SK-N-SH (cell line): ENCODE results near the gene ARFGAP1.

Source experiments
- CHD2 ChIP-seq: fragments of 150-350 bp; IDR thresholded peaks from 2 replicates; pipeline ENCODE4 v1.6.1; 2018; ENCODE audit warnings: low read length; ENCODE audit not compliant: partially characterized antibody
- FOSL2 ChIP-seq: IDR thresholded peaks from 2 replicates; pipeline ENCODE4 v1.4.0; 2012; ENCODE audit warnings: low read depth, mild to moderate bottlenecking, moderate library complexity, borderline replicate concordance
- FOXJ3 ChIP-seq: sonication (generic); formaldehyde crosslinking; IDR thresholded peaks from 2 replicates; pipeline ENCODE4 v1.5.1; 2020; ENCODE audit warnings: mild to moderate bottlenecking, missing genetic modification reagents
- GABPA ChIP-seq: IDR thresholded peaks from 2 replicates; pipeline ENCODE4 v1.4.0; 2012; ENCODE audit warnings: low read depth, mild to moderate bottlenecking
- GATA2 ChIP-seq: sonication (generic); formaldehyde crosslinking; IDR thresholded peaks from 2 replicates; pipeline ENCODE4 v1.5.0; 2020; ENCODE audit warnings: mild to moderate bottlenecking, missing genetic modification reagents
- POLR2AphosphoS5 ChIP-seq: IDR thresholded peaks from 2 replicates; pipeline ENCODE4 v1.6.1; 2012; ENCODE audit warnings: low read depth, low read length
- RFX5 ChIP-seq: IDR thresholded peaks from 2 replicates; pipeline ENCODE4 v1.6.1; 2012; ENCODE audit warnings: mild to moderate bottlenecking, improper control_type of control experiment, low read length
- TAF1 ChIP-seq: IDR thresholded peaks from 2 replicates; pipeline ENCODE4 v1.6.1; 2012; ENCODE audit warnings: low read depth, mild to moderate bottlenecking, low read length, moderate library complexity, borderline replicate concordance
- YY1 ChIP-seq: IDR thresholded peaks from 2 replicates; pipeline ENCODE4 v1.4.0; 2012; ENCODE audit warnings: low read depth, mild to moderate bottlenecking
- TF ChIP-seq, protein P1 (sequence below): fragments of 200-600 bp; sonication (generic); IDR thresholded peaks from 2 replicates; pipeline ENCODE4 v1.6.1; 2017; ENCODE audit warnings: antibody characterized with exemption, mild to moderate bottlenecking, moderate library complexity
- TF ChIP-seq, protein P2 (sequence below): IDR thresholded peaks from 2 replicates; pipeline ENCODE4 v1.4.0; 2012; ENCODE audit warnings: low read depth, borderline replicate concordance
- TF ChIP-seq, protein P3 (sequence below): IDR thresholded peaks from 2 replicates; pipeline ENCODE4 v1.6.1; 2012; ENCODE audit warnings: mild to moderate bottlenecking, low read depth, low read length, moderate library complexity
- TF ChIP-seq, protein P4 (sequence below): fragments of 150-350 bp; IDR thresholded peaks from 2 replicates; pipeline ENCODE4 v1.6.1; 2017; ENCODE audit warnings: antibody characterized with exemption, low read length, low read depth, borderline replicate concordance
- TF ChIP-seq, protein P5 (sequence below): IDR thresholded peaks from 2 replicates; pipeline ENCODE4 v1.4.0; 2012; ENCODE audit warnings: low read depth

DNA sequence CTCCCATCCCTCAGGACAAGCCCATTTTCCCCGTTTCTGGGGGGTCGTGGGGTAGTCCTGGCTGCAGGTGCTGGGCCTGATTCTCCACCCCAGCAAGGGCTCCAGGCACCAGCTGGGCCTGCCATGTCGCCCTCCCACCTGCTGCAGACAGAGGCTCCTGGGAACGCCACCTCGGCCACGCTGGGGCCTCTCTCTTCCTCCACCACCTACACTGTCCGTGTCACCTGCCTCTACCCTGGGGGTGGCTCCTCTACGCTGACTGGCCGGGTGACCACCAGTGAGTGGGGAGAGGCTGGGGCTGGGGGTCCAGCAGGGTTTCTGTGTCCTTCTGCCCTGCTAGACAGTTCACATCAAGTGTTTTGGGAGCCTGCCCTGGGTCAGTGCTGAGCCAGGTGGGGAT is 39.7 kb downstream of the ARFGAP1 start:
- TF ChIP-seq TAF1 = no peak
- TF ChIP-seq, protein P1, sequence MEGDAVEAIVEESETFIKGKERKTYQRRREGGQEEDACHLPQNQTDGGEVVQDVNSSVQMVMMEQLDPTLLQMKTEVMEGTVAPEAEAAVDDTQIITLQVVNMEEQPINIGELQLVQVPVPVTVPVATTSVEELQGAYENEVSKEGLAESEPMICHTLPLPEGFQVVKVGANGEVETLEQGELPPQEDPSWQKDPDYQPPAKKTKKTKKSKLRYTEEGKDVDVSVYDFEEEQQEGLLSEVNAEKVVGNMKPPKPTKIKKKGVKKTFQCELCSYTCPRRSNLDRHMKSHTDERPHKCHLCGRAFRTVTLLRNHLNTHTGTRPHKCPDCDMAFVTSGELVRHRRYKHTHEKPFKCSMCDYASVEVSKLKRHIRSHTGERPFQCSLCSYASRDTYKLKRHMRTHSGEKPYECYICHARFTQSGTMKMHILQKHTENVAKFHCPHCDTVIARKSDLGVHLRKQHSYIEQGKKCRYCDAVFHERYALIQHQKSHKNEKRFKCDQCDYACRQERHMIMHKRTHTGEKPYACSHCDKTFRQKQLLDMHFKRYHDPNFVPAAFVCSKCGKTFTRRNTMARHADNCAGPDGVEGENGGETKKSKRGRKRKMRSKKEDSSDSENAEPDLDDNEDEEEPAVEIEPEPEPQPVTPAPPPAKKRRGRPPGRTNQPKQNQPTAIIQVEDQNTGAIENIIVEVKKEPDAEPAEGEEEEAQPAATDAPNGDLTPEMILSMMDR = no peak
- TF ChIP-seq, protein P2, sequence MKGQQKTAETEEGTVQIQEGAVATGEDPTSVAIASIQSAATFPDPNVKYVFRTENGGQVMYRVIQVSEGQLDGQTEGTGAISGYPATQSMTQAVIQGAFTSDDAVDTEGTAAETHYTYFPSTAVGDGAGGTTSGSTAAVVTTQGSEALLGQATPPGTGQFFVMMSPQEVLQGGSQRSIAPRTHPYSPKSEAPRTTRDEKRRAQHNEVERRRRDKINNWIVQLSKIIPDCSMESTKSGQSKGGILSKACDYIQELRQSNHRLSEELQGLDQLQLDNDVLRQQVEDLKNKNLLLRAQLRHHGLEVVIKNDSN = no peak
- no peak for TF ChIP-seq POLR2AphosphoS5
- TF ChIP-seq CHD2 = no peak
- TF ChIP-seq, protein P3, sequence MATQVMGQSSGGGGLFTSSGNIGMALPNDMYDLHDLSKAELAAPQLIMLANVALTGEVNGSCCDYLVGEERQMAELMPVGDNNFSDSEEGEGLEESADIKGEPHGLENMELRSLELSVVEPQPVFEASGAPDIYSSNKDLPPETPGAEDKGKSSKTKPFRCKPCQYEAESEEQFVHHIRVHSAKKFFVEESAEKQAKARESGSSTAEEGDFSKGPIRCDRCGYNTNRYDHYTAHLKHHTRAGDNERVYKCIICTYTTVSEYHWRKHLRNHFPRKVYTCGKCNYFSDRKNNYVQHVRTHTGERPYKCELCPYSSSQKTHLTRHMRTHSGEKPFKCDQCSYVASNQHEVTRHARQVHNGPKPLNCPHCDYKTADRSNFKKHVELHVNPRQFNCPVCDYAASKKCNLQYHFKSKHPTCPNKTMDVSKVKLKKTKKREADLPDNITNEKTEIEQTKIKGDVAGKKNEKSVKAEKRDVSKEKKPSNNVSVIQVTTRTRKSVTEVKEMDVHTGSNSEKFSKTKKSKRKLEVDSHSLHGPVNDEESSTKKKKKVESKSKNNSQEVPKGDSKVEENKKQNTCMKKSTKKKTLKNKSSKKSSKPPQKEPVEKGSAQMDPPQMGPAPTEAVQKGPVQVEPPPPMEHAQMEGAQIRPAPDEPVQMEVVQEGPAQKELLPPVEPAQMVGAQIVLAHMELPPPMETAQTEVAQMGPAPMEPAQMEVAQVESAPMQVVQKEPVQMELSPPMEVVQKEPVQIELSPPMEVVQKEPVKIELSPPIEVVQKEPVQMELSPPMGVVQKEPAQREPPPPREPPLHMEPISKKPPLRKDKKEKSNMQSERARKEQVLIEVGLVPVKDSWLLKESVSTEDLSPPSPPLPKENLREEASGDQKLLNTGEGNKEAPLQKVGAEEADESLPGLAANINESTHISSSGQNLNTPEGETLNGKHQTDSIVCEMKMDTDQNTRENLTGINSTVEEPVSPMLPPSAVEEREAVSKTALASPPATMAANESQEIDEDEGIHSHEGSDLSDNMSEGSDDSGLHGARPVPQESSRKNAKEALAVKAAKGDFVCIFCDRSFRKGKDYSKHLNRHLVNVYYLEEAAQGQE = no peak
- no peak for TF ChIP-seq FOXJ3 (CRISPR knock-in tag)
- no peak for TF ChIP-seq RFX5
- TF ChIP-seq, protein P4, sequence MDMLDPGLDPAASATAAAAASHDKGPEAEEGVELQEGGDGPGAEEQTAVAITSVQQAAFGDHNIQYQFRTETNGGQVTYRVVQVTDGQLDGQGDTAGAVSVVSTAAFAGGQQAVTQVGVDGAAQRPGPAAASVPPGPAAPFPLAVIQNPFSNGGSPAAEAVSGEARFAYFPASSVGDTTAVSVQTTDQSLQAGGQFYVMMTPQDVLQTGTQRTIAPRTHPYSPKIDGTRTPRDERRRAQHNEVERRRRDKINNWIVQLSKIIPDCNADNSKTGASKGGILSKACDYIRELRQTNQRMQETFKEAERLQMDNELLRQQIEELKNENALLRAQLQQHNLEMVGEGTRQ = no peak
- TF ChIP-seq YY1 = no peak
- TF ChIP-seq, protein P5, sequence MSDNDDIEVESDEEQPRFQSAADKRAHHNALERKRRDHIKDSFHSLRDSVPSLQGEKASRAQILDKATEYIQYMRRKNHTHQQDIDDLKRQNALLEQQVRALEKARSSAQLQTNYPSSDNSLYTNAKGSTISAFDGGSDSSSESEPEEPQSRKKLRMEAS = no peak
- TF ChIP-seq GATA2 (CRISPR knock-in tag) = no peak
- no peak for TF ChIP-seq GABPA
- TF ChIP-seq FOSL2 = no peak
